OCI-LY7 (cell line): ENCODE results near the gene CACNA2D1. TPM values are rescaled to one million over a fixed set of nuclear protein-coding genes. Genes with fewer than 3 reads are reported as not detected.

ENCODE experiments used
- BruUV-seq: library from RNA; stranded (reverse); fragments of 400-500 nt; replicated peaks from 2 replicates; lab custom pipeline; 2021; lab: Mats Ljungman, UMichigan
- CTCF ChIA-PET: fragments of 300-600 bp; sonication (Branson Sonifier 250); formaldehyde crosslinking; loops from one replicate; lab custom pipeline; 2022; ENCODE audit warnings: antibody characterized with exemption; ENCODE audit not compliant: unreplicated experiment; lab: Charles Lee
- POLR2A ChIA-PET: fragments of 300-600 bp; sonication (Branson Sonifier 250); formaldehyde crosslinking; loops from one replicate; lab custom pipeline; 2022; ENCODE audit warnings: antibody characterized with exemption; lab: Charles Lee
- DNase-seq: peaks from one replicate; pipeline ENCODE4 v3.0.0-alpha.2; 2015; ENCODE audit warnings: low spot score
- H2AFZ ChIP-seq: fragments of 200-600 bp; sonication (generic), shearing (Covaris generic); 2 replicates; pipeline ENCODE4 v1.6.1; 2014; ENCODE audit warnings: mild to moderate bottlenecking, antibody characterized with exemption, low read length, moderate library complexity
- H3K27ac ChIP-seq: fragments of 200-600 bp; sonication (generic); 2 replicates; pipeline ENCODE4 v1.5.1; 2014; ENCODE audit warnings: mixed run types, low read depth, mild to moderate bottlenecking, moderate library complexity, low read length, inconsistent platforms; ENCODE audit not compliant: poor library complexity, severe bottlenecking
- H3K36me3 ChIP-seq: fragments of 200-600 bp; sonication (generic); 2 replicates; pipeline ENCODE4 v1.6.1; 2014; ENCODE audit warnings: mild to moderate bottlenecking, antibody characterized with exemption, low read length, moderate library complexity, mixed read lengths; ENCODE audit not compliant: insufficient read depth
- H3K4me1 ChIP-seq: fragments of 200-600 bp; sonication (generic); 2 replicates; pipeline ENCODE4 v1.5.1; 2014; ENCODE audit warnings: mild to moderate bottlenecking, low read length; ENCODE audit not compliant: insufficient read depth, poor library complexity, severe bottlenecking
- H3K4me2 ChIP-seq: fragments of 200-600 bp; sonication (generic); 2 replicates; pipeline ENCODE4 v1.6.1; 2014; ENCODE audit warnings: mild to moderate bottlenecking, low read length
- H3K4me3 ChIP-seq: fragments of 200-600 bp; sonication (generic); 2 replicates; pipeline ENCODE4 v1.5.1; 2014; ENCODE audit warnings: mild to moderate bottlenecking, low read depth, low read length; ENCODE audit not compliant: poor library complexity, severe bottlenecking
- H3K79me2 ChIP-seq: fragments of 200-600 bp; sonication (generic); 2 replicates; pipeline ENCODE4 v1.6.1; 2016; ENCODE audit warnings: low read depth, mild to moderate bottlenecking, low read length, moderate library complexity, mixed read lengths; ENCODE audit not compliant: insufficient read depth
- H3K9me2 ChIP-seq: fragments of 200-600 bp; sonication (generic); 2 replicates; pipeline ENCODE4 v1.6.1; 2016; ENCODE audit warnings: mild to moderate bottlenecking, low read length, mixed read lengths; ENCODE audit not compliant: insufficient read depth
- H3K9me3 ChIP-seq: fragments of 200-600 bp; sonication (generic); 2 replicates; pipeline ENCODE4 v1.6.1; 2014; ENCODE audit warnings: mild to moderate bottlenecking, mixed run types, low read length, mixed read lengths
- H4K20me1 ChIP-seq: fragments of 200-600 bp; sonication (generic); 2 replicates; pipeline ENCODE4 v1.6.1; 2014; ENCODE audit warnings: mild to moderate bottlenecking, antibody characterized with exemption, low read length, moderate library complexity, mixed read lengths; ENCODE audit not compliant: insufficient read depth
- CTCF ChIP-seq: fragments of 200-600 bp; sonication (generic); conservative IDR thresholded peaks from 2 replicates; pipeline ENCODE4 v1.5.1; 2014; ENCODE audit warnings: mild to moderate bottlenecking, antibody characterized with exemption, low read length, moderate library complexity, mixed read lengths
- EZH2phosphoT487 ChIP-seq: fragments of 200-600 bp; sonication (generic); IDR thresholded peaks from 2 replicates; pipeline ENCODE4 v1.6.1; 2018; ENCODE audit warnings: low read depth, borderline replicate concordance, mild to moderate bottlenecking, mixed run types, antibody characterized with exemption, low read length, moderate library complexity, mixed read lengths
- intact Hi-C: fragments of 100-400 bp; cut with micrococcal nuclease; formaldehyde crosslinking; loops from one replicate; pipeline ENCODE4 v1.10.0; 2022; ENCODE audit not compliant: unreplicated experiment
- total RNA-seq, 2 experiments: library from RNA; depleted of rRNA in 1 of 2; stranded (reverse); fragments of >200 nt in 1 of 2; shearing (Covaris generic) in 1 of 2; gene quantifications; 2 replicates each; pipeline ENCODE4 v1.2.3, GENCODE V29; 2014 to 2022

The CACNA2D1 gene
- total RNA-seq, 2 experiments from 2014 or later, result not detected

GRCh38 chr7:82293467-82293866, 150.1 kb downstream of the CACNA2D1 start:
- no peak for DNase-seq
- H3K27ac ChIP-seq, result no peak overlapping the region
- intact Hi-C loops, result no loop called here
- H4K20me1 ChIP-seq, result no peaks in the 10 kb centered on the region
- no TSS peak for BruUV-seq
- H3K79me2 ChIP-seq, result no peaks in the 10 kb centered on the region
- no peaks in the 10 kb centered on the region for H3K36me3 ChIP-seq
- ChIA-PET POLR2A (no interaction called here), CTCF (no interaction called here)
- no peak overlapping the region for H2AFZ ChIP-seq
- no peaks in the 10 kb centered on the region for H3K9me2 ChIP-seq
- no peak overlapping the region for H3K4me2 ChIP-seq
- H3K4me3 ChIP-seq, result no peak overlapping the region
- no peaks in the 10 kb centered on the region for H3K9me3 ChIP-seq
- H3K4me1 ChIP-seq, result no peaks in the 10 kb centered on the region
- TF ChIP-seq CTCF (no peak), EZH2phosphoT487 (no peak)

DNA sequence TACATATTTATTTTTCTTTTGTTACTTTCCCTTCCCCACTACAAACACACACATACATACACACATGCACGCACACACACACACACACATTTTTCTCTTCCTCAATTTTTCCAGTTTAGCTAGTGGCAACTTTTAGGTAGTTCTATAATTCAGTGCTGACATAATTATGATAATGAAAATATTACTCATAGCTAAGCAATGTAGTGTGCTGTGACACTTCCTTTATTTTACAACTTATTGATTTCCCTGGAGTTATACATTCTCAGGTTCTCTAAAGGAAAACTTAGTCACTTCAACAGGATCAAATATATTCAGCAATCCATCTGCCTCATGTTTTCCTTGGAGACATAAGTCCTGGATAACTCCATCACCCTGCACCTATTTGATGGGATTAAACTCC, 151.6 kb downstream of the CACNA2D1 start:
- no peaks in the 10 kb centered on the region for H3K36me3 ChIP-seq

DNA sequence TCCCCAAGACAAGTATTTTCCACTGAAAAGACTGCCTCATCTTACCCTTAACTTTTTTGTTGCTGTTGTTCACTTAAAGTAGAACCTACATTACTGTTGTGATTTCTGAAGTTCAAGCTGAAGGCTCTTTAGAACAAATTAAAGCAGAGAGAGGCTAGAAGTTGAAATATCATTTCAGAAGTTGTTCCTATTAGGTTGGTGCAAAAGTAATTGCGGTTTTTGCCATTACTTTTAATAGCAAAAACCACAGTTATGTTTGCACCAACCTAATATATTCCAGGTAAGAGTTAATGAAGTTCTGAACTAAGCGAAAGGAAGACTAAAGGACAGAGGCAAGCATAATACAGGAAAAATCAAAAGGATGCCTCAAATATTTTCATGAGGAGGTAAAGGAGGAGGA, 153.7 kb downstream of the CACNA2D1 start:
- Histone ChIP-seq H3K4me2 (no peak overlapping the region), H3K4me3 (no peak overlapping the region), H3K9me2 (no peaks in the 10 kb centered on the region), H3K9me3 (no peaks in the 10 kb centered on the region), H2AFZ (no peak overlapping the region), H3K36me3 (no peaks in the 10 kb centered on the region), H3K79me2 (no peaks in the 10 kb centered on the region), H4K20me1 (no peaks in the 10 kb centered on the region), H3K27ac (no peak overlapping the region), H3K4me1 (no peaks in the 10 kb centered on the region)
- ChIA-PET POLR2A (no interaction called here), CTCF (no interaction called here)
- BruUV-seq, result no TSS peak
- intact Hi-C loops, result no loop called here
- no peak for DNase-seq
- TF ChIP-seq EZH2phosphoT487 (no peak), CTCF (no peak)

More for the DNA sequence above, 151.6 kb downstream of the CACNA2D1 start:
- Histone ChIP-seq H3K4me3 (no peak overlapping the region), H3K4me2 (no peak overlapping the region), H3K9me2 (no peaks in the 10 kb centered on the region), H2AFZ (no peak overlapping the region), H3K4me1 (no peaks in the 10 kb centered on the region), H4K20me1 (no peaks in the 10 kb centered on the region), H3K79me2 (no peaks in the 10 kb centered on the region), H3K27ac (no peak overlapping the region), H3K9me3 (no peaks in the 10 kb centered on the region)
- BruUV-seq, result no TSS peak
- TF ChIP-seq EZH2phosphoT487, result no peak
- TF ChIP-seq CTCF, result no peak
- ChIA-PET CTCF (no interaction called here), POLR2A (no interaction called here)
- DNase-seq, result no peak
- intact Hi-C loops, result no loop called here
